Activated CD8-positive, alpha-beta T cell treated with anti-CD3 and anti-CD28 coated beads for 36 hours (primary cell): Measurements from ENCODE around the gene ANXA2. TPM values are rescaled to one million over a fixed set of nuclear protein-coding genes. Genes with fewer than 3 reads are reported as not detected.

Experiments
- ATAC-seq: fragments of 200-7000 bp; cut with Tn5 transposase; one replicate; pipeline ENCODE4 v1.10.0; 2021; ENCODE audit warnings: mild to moderate bottlenecking, moderate library complexity
- CTCF ChIA-PET: fragments of 350-600 bp; sonication (Branson Sonifier 250); formaldehyde crosslinking; loops from one replicate; lab custom pipeline; 2021; ENCODE audit warnings: antibody characterized with exemption; lab: Charles Lee
- POLR2A ChIA-PET: fragments of 350-600 bp; sonication (Branson Sonifier 250); formaldehyde crosslinking; loops from one replicate; lab custom pipeline; 2021; ENCODE audit warnings: antibody characterized with exemption; lab: Charles Lee
- DNase-seq: peaks from one replicate; pipeline ENCODE4 v3.0.0-alpha.2; 2020
- H3K27ac Mint-ChIP-seq: one replicate; pipeline ENCODE4 v1.8.0; 2021; ENCODE audit warnings: mild to moderate bottlenecking, mixed read lengths
- H3K27me3 Mint-ChIP-seq: one replicate; pipeline ENCODE4 v1.8.0; 2021; ENCODE audit warnings: mixed read lengths
- H3K36me3 Mint-ChIP-seq: one replicate; pipeline ENCODE4 v1.8.0; 2021; ENCODE audit warnings: low read depth, mixed read lengths
- H3K4me1 Mint-ChIP-seq: one replicate; pipeline ENCODE4 v1.8.0; 2021; ENCODE audit warnings: low read depth, mixed read lengths
- H3K4me3 Mint-ChIP-seq: one replicate; pipeline ENCODE4 v1.8.0; 2021; ENCODE audit warnings: mild to moderate bottlenecking, moderate library complexity, mixed read lengths
- H3K9me3 Mint-ChIP-seq: one replicate; pipeline ENCODE4 v1.8.0; 2021; ENCODE audit warnings: mixed read lengths
- intact Hi-C: fragments of 100-400 bp; cut with micrococcal nuclease; formaldehyde crosslinking; loops from one replicate; pipeline ENCODE4 v1.10.0; 2022
- total RNA-seq, 2 experiments: library from RNA; stranded (reverse); gene quantifications; one replicate each; pipeline ENCODE4 v1.2.3, GENCODE V29; 2021
- TF ChIP-seq, protein P1 (sequence below): fragments of 200-600 bp; IDR thresholded peaks from one replicate; pipeline ENCODE4 v1.8.0; 2022; ENCODE audit warnings: antibody characterized with exemption, mild to moderate bottlenecking

Gene ANXA2
- total RNA-seq, 2 experiments from 2014 or later: 57.9 to 60.2 TPM

DNA sequence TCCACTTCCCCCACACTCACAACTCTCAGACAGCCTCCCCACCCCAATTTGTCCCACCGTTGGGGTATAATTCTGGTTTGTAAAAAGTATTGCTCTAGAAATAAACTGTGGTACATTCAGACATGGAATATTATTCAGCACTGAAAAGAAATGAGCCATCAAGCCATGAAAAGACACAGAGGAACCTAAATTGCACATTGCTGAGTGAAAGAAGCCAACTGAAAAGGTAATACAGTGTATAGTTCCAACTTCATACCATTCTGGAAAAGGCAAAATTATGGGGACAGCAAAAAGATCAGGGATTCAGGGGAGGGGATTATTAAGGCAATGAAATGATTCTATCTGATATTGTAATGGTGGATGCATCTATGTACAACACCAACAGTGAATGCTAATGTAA is 10.5 kb downstream of the ANXA2 start:
- POLR2A ChIA-PET: no interaction called here
- H3K36me3 Mint-ChIP-seq: peaks cover 4% of the 10 kb centered on the region
- ATAC-seq (no peak), DNase-seq (no peak)
- CTCF ChIA-PET: interaction anchor here (1.1 kb wide), 1 partner anchor 133 kb away, joined by 3 read pairs; no protein-coding TSS in a partner anchor
- peaks cover 28% of the 10 kb centered on the region for H3K4me1 Mint-ChIP-seq
- intact Hi-C loops: no loop called here
- TF ChIP-seq, protein P1, sequence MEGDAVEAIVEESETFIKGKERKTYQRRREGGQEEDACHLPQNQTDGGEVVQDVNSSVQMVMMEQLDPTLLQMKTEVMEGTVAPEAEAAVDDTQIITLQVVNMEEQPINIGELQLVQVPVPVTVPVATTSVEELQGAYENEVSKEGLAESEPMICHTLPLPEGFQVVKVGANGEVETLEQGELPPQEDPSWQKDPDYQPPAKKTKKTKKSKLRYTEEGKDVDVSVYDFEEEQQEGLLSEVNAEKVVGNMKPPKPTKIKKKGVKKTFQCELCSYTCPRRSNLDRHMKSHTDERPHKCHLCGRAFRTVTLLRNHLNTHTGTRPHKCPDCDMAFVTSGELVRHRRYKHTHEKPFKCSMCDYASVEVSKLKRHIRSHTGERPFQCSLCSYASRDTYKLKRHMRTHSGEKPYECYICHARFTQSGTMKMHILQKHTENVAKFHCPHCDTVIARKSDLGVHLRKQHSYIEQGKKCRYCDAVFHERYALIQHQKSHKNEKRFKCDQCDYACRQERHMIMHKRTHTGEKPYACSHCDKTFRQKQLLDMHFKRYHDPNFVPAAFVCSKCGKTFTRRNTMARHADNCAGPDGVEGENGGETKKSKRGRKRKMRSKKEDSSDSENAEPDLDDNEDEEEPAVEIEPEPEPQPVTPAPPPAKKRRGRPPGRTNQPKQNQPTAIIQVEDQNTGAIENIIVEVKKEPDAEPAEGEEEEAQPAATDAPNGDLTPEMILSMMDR: no peak
- H3K9me3 Mint-ChIP-seq: no peaks in the 10 kb centered on the region
- H3K4me3 Mint-ChIP-seq: no peak overlapping the region
- peaks cover 4% of the 10 kb centered on the region for H3K27me3 Mint-ChIP-seq
- H3K27ac Mint-ChIP-seq: no peak overlapping the region

DNA sequence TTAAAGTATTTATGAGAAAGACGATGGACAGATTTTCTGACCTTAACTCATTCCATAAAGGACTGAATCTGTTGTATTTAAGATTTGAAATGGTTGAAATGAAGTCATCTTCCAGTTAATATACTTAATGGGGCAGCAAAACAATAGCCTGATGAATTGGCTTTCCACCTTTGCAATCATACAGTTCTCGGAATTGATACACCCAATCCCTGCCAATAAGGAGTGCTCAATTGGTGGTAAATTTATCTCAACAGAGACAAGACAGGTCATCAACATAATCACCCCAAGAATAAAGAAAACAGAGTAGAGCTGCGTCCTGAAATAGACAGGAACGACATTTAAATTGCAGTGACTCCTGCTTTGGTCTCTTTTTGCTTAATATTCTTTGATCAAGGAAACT is 11.2 kb downstream of the ANXA2 start:
- H3K27me3 Mint-ChIP-seq: peaks cover 4% of the 10 kb centered on the region
- no peak overlapping the region for H3K27ac Mint-ChIP-seq
- no peak overlapping the region for H3K4me3 Mint-ChIP-seq
- POLR2A ChIA-PET: no interaction called here
- H3K9me3 Mint-ChIP-seq: no peaks in the 10 kb centered on the region
- TF ChIP-seq, protein P1: no peak
- intact Hi-C loops: no loop called here
- DNase-seq (no peak), ATAC-seq (no peak)
- H3K36me3 Mint-ChIP-seq: peaks cover 4% of the 10 kb centered on the region
- peaks cover 28% of the 10 kb centered on the region for H3K4me1 Mint-ChIP-seq
- CTCF ChIA-PET: interaction anchor here (1.1 to 1.3 kb wide), 2 partner anchors 58 to 134 kb away, joined by 3 to 4 read pairs; no protein-coding TSS in a partner anchor

- Mint-ChIP-seq H3K4me1 (peaks cover 25% of the 10 kb centered on the region), H3K9me3 (no peaks in the 10 kb centered on the region), H3K36me3 (peaks cover 7% of the 10 kb centered on the region), H3K27ac (no peak overlapping the region), H3K27me3 (peaks cover 4% of the 10 kb centered on the region), H3K4me3 (no peak overlapping the region)
- ChIA-PET POLR2A (interaction anchor here (0.6 to 1.2 kb wide), 2 partner anchors 12 to 986 kb away, joined by 3 read pairs; partner anchors contain the start of gene ANXA2), CTCF (interaction anchor here (1.3 kb wide), 1 partner anchor 58 kb away, joined by 4 read pairs; no protein-coding TSS in a partner anchor)
- intact Hi-C loops: no loop called here
- DNase-seq (no peak), ATAC-seq (no peak)
- TF ChIP-seq, protein P1: no peak
Observed at GRCh38 chr15:60385620-60386552, 11.9 kb downstream of the ANXA2 start.

DNA sequence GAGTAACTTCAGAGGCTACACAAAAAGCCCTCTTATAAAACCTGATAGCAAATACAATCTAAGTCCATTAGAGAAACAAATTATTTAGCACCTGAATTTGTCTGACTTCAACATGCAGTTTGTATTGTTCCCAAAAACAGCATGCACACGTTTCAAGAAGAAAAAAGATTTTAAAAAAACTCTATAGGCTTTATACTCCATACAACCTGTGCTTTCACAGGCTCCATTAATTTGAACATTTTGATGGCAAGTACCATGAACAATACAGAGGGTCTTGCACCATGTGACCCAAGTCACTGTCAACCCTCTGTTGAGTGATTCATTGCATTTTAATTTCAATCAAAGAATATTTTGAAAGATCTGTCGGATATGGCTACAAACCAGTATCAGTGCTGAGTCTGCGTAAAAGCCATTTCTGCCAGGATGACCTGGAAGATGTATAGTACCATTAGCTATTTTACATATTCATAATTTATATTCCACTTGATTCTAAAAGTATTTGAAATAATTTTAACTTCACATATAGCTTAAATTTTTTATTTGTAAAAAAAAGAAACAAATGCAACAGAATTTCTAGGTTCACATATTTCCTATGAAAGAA is 13.2 kb downstream of the ANXA2 start:
- no peak overlapping the region for H3K27ac Mint-ChIP-seq
- H3K9me3 Mint-ChIP-seq: no peaks in the 10 kb centered on the region
- peaks cover 7% of the 10 kb centered on the region for H3K36me3 Mint-ChIP-seq
- intact Hi-C loops: no loop called here
- TF ChIP-seq, protein P1: no peak
- ChIA-PET CTCF (no interaction called here), POLR2A (interaction anchor here (1.2 kb wide), 1 partner anchor 14 kb away, joined by 3 read pairs; the partner anchor contains the start of gene ANXA2)
- DNase-seq (no peak), ATAC-seq (no peak)
- peaks cover 4% of the 10 kb centered on the region for H3K27me3 Mint-ChIP-seq
- H3K4me3 Mint-ChIP-seq: no peak overlapping the region
- H3K4me1 Mint-ChIP-seq: peaks cover 14% of the 10 kb centered on the region
